Lower lobe of right lung (tissue), 2 donors: ENCODE data around the gene NPIPA7. TPM values are rescaled to one million over a fixed set of nuclear protein-coding genes. Genes with fewer than 3 reads are reported as not detected.
"Not testable (repeated sequence)": the region's sequence is repeated elsewhere in the genome, so short reads cannot be mapped to it uniquely, and the experiment has no call there.

Experiments used
- ATAC-seq, 2 donors: fragments of 200-7000 bp; cut with Tn5 transposase; one replicate each; pipeline ENCODE4 v1.9.1; 2020 to 2022; ENCODE audit warnings: mild to moderate bottlenecking in 2 of 2, moderate library complexity in 2 of 2
- DNase-seq: peaks from one replicate; pipeline ENCODE4 v3.0.0-alpha.2; 2020
- H3K27ac ChIP-seq: fragments of 200-600 bp; one replicate; pipeline ENCODE4 v1.8.0; 2022
- H3K27me3 ChIP-seq: fragments of 200-600 bp; one replicate; pipeline ENCODE4 v1.8.0; 2022; ENCODE audit warnings: low read depth
- H3K36me3 ChIP-seq: fragments of 200-600 bp; one replicate; pipeline ENCODE4 v1.8.0; 2022; ENCODE audit warnings: mild to moderate bottlenecking
- H3K4me1 ChIP-seq: fragments of 200-600 bp; one replicate; pipeline ENCODE4 v1.8.0; 2022
- H3K4me3 ChIP-seq: fragments of 200-600 bp; one replicate; pipeline ENCODE4 v1.8.0; 2022; ENCODE audit warnings: mild to moderate bottlenecking
- H3K9me3 ChIP-seq: fragments of 200-600 bp; one replicate; pipeline ENCODE4 v1.8.0; 2022
- intact Hi-C: fragments of 100-400 bp; cut with DNase I; formaldehyde crosslinking; loops from one replicate; pipeline ENCODE4 v1.11.0; 2022
- total RNA-seq: library from RNA; stranded (reverse); fragmentation: NEBNext Ultra II Directional; extraction: Animal tissue kit (Norgen Biotek cat#: 25700); gene quantifications from one replicate; pipeline ENCODE4 v1.2.1, GENCODE V29; 2021
- donor health status: DM: no; HTN: yes; CAD: no; lungs with severe emphysema.

The NPIPA7 gene
- total RNA-seq, 1 donor from 2014 or later: 10.0 TPM

GRCh38 chr16:16374192-16374591 lies 4.7 kb upstream of the NPIPA7 start:
- intact Hi-C loops, H3K27me3 ChIP-seq, H3K36me3 ChIP-seq, H3K9me3 ChIP-seq, H3K4me3 ChIP-seq, ATAC-seq, H3K27ac ChIP-seq, H3K4me1 ChIP-seq: not testable (repeated sequence)
- peak; percentile 38 for DNase-seq

GRCh38 chr16:16399685-16400084 lies 20.7 kb downstream of the NPIPA7 start:
- H3K4me1 ChIP-seq, intact Hi-C loops, H3K9me3 ChIP-seq, H3K27me3 ChIP-seq, H3K4me3 ChIP-seq, ATAC-seq, DNase-seq, H3K36me3 ChIP-seq, H3K27ac ChIP-seq: not testable (repeated sequence)

DNA sequence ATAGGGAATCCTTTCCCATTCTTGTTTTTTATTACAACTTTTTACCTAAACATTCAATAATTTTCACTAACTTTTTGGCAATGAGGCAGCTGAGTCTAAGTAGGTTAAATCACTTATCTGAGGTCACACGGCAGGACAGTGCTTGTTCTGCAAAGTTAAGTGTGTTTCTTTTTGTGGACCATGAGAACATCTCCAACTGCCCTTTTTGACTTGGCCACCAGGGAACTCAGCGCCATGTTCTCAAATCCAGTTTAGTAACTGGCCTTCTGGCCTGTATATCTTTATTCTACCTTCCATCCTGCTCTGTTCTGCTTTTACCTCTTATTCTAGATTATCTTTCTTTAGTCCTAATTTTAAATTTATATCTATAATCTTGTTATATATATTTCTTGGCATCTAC lies 23.4 kb downstream of the NPIPA7 start:
- H3K4me3 ChIP-seq, H3K9me3 ChIP-seq, H3K4me1 ChIP-seq, ATAC-seq, intact Hi-C loops, DNase-seq, H3K27ac ChIP-seq, H3K36me3 ChIP-seq, H3K27me3 ChIP-seq: not testable (repeated sequence)

DNA sequence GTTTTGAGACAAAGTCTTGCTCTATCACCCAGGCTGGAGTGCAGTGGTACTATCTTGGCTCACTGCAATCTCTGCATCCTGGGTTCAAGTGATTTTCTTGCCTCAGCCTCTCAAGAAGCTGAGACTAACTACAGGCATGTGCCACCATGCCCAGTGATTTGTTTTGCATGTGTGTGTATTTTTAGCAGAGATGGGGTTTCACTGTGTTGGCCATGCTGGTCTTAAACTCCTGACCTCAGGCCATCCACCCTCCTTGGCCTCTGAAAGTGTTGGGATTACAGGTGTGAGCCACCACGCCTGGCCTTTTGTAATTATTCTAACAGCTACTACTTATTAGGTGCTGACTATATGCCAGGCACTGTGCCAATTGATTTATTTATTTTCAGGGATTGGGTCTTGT lies 25.3 kb downstream of the NPIPA7 start:
- H3K27me3 ChIP-seq, DNase-seq, H3K4me1 ChIP-seq, H3K36me3 ChIP-seq, H3K4me3 ChIP-seq, intact Hi-C loops, H3K27ac ChIP-seq, ATAC-seq, H3K9me3 ChIP-seq: not testable (repeated sequence)

GRCh38 chr16:16405421-16405820 lies 26.5 kb downstream of the NPIPA7 start:
- H3K4me1 ChIP-seq, intact Hi-C loops, H3K27me3 ChIP-seq, H3K27ac ChIP-seq, H3K9me3 ChIP-seq, H3K36me3 ChIP-seq, DNase-seq, H3K4me3 ChIP-seq: not testable (repeated sequence)
- ATAC-seq: peak in 1 of 2 donors; percentile 17

DNA sequence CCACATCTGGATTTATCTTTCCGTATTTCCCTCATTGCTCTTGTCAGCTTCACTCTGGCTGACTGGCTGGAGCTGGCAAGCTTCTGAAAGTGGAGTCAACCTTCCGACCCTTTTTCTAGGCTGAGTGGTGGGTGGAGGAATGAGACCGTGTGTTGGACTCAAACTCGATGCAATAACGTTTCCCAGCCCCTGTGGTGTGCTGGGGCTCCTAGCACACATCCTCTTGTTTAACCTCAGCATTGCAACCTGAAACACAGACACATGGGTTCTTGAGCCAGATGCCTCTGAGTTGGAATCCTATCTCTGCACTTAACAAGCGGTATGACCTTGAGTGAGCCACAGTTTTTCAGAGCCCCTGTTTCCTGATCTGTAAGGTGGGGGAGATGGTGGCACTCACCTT lies 29.5 kb downstream of the NPIPA7 start:
- DNase-seq, H3K4me3 ChIP-seq, H3K4me1 ChIP-seq, H3K27me3 ChIP-seq, H3K27ac ChIP-seq, ATAC-seq, H3K9me3 ChIP-seq, H3K36me3 ChIP-seq, intact Hi-C loops: not testable (repeated sequence)

DNA sequence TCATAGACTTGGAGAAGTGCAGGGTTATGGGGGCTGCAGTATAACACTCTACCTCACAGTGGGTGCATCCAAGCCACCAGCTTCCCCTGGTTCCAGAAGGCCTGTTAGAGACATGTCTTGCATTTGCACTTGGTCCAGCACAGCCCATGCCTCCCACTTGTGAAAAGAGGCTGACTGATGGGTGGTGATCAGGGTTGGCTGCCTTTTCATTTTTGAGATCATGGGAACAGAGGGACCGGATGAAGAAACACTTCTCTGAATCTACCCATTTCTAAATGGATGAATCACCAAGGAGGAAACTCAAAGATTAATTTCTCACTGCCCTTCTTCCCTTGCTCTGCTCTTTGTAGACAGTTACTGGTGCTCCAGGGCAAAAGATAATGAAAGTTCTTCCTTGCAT lies 34.8 kb downstream of the NPIPA7 start:
- H3K36me3 ChIP-seq, H3K27ac ChIP-seq, H3K4me1 ChIP-seq, H3K9me3 ChIP-seq, intact Hi-C loops, H3K27me3 ChIP-seq, DNase-seq, ATAC-seq, H3K4me3 ChIP-seq: not testable (repeated sequence)

DNA sequence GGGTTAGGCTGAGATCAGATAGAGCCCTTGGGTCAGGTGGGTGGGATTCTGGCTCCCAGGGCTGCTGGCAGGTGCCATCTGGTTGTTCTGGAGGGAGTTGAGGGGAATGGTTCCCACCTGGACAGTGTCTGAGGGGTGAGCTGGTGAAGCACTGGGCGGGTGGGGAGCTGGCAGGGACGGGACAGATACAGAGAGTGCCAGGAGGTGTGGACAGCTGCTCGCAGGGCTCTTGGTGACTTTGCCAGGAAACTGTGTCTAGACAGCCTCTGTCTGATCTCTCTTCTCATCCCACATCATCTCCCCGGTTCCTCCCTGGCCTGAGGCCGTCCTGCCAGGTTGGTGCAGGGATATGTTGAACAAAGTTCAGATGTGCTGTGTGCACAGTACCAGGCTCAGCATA lies 38.1 kb downstream of the NPIPA7 start:
- H3K36me3 ChIP-seq, H3K4me3 ChIP-seq, H3K4me1 ChIP-seq, H3K9me3 ChIP-seq, H3K27ac ChIP-seq, DNase-seq, ATAC-seq, H3K27me3 ChIP-seq, intact Hi-C loops: not testable (repeated sequence)

- H3K4me3 ChIP-seq, H3K27ac ChIP-seq, H3K9me3 ChIP-seq, ATAC-seq, intact Hi-C loops, DNase-seq, H3K4me1 ChIP-seq, H3K27me3 ChIP-seq, H3K36me3 ChIP-seq: not testable (repeated sequence)
Measured at GRCh38 chr16:16417914-16418544, 39.1 kb downstream of the NPIPA7 start.

GRCh38 chr16:16420515-16420914 lies 41.6 kb downstream of the NPIPA7 start:
- DNase-seq, H3K27ac ChIP-seq, H3K4me3 ChIP-seq, H3K4me1 ChIP-seq, H3K36me3 ChIP-seq, H3K27me3 ChIP-seq, H3K9me3 ChIP-seq, intact Hi-C loops, ATAC-seq: not testable (repeated sequence)

GRCh38 chr16:16425146-16425545 lies 46.2 kb downstream of the NPIPA7 start:
- ATAC-seq, H3K27me3 ChIP-seq, intact Hi-C loops, DNase-seq, H3K27ac ChIP-seq, H3K4me1 ChIP-seq, H3K4me3 ChIP-seq, H3K36me3 ChIP-seq, H3K9me3 ChIP-seq: not testable (repeated sequence)

DNA sequence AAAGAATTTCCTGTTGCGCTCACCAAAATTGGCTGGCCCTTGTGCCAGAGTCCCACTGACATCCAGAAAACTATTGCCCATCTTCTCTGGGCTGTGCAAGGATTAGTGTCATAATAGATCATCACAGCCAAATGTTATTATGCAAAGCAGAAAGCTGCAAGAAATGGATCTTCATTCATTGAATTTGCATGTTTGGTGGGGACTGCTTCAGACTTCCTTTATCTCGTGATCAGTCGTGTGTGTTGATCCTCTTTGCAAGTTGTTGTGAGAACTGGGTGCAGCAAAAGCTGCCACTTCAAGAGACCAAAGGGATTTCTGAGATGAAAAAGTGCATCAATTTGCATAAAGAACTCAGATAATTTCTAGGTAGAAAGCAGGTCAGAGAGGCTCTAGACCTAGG lies 52.2 kb downstream of the NPIPA7 start:
- DNase-seq, ATAC-seq, H3K36me3 ChIP-seq, H3K27ac ChIP-seq, intact Hi-C loops, H3K4me3 ChIP-seq, H3K4me1 ChIP-seq, H3K9me3 ChIP-seq, H3K27me3 ChIP-seq: not testable (repeated sequence)

DNA sequence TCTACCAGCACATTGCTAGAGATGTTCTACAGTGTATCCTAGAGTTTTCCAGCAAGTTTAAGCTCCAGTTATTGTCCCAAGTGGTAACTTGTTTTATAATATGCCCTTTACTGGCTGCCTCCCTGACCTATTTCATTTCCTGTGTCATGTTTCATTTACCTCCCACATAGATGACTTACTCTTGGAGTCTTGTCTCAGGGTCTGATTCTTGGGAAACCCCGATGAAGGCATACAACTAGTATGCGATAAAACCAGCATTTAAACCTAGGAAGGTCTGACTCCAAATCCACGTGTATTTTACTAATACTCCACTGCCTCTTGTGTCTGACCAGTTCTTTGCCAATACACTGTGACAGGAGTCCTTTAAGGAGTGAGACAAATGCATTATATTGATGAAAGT lies 55.8 kb downstream of the NPIPA7 start:
- H3K4me1 ChIP-seq, H3K4me3 ChIP-seq, H3K36me3 ChIP-seq, DNase-seq, ATAC-seq, H3K27me3 ChIP-seq, H3K27ac ChIP-seq, intact Hi-C loops, H3K9me3 ChIP-seq: not testable (repeated sequence)

DNA sequence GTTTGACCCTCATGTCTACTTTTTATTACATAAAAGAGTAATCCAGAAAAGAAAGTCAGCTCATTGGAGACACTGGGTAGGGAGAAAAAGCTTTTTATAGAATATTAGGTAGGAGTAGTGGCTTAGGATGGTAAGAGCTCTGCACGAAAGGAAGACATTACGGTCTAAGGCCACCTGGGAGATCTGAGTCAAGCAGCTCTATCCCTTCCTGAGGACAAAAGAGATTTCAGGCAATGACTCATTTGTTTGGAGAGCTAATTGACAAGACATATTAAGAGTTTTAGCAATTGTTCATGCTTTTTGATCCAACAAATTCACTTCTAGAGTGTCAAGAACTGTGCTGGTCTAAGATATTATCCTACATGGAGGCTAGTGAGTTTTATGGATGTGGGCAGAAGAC lies 62.5 kb downstream of the NPIPA7 start:
- intact Hi-C loops, H3K4me3 ChIP-seq, H3K4me1 ChIP-seq, ATAC-seq, DNase-seq, H3K36me3 ChIP-seq, H3K27me3 ChIP-seq, H3K27ac ChIP-seq, H3K9me3 ChIP-seq: not testable (repeated sequence)
